Left renal pelvis (tissue), 4 donors: Measurements from ENCODE around the gene PLP2. TPM values are rescaled to one million over a fixed set of nuclear protein-coding genes. Genes with fewer than 3 reads are reported as not detected.
"Not testable (repeated sequence)": the region's sequence is repeated elsewhere in the genome, so short reads cannot be mapped to it uniquely, and the experiment has no call there.

Experiments used
- DNase-seq, 4 donors: peaks; one replicate each; pipeline ENCODE4 v3.0.0-alpha.2; 2013; ENCODE audit warnings: low read depth in 4 of 4, low spot score in 3 of 4
- polyA plus RNA-seq, 4 donors: library from polyadenylated mRNA; unstranded; fragments of 120-200 nt; gene quantifications; one replicate each; pipeline ENCODE4 v1.2.1, GENCODE V29; 2013; ENCODE audit not compliant: insufficient read length in 4 of 4

Gene PLP2
- 10 to 100 TPM; 14.8 to 42.3 (median 37.5) TPM for polyA plus RNA-seq

GRCh38 chrX:49171752-49172279, at the start of gene PLP2:
Gene PLP2 (plus strand): TSS chrX:49171898. CDS start chrX:49172001, 103 bp downstream.
- no peak for DNase-seq

DNA sequence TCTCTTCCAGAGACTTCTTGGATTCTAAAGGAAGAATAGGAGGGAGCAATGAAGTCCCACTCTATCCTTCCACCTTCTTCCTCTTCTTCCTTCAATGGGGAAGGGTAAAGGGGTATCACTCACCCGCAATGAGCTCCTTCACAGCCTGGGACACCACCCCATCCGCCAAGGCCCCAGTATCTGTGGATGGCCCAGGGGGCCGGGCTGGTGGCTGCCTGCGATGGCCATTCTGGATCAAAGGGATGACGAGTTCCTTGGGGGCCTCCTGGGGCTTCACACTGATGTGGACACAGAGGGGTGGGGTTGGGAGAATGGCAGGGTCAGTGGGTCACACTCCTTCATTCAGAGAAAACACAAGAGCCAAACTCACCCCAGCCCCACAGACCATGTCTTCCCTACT, 49.2 kb upstream of the PLP2 start:
- DNase-seq = no peak

DNA sequence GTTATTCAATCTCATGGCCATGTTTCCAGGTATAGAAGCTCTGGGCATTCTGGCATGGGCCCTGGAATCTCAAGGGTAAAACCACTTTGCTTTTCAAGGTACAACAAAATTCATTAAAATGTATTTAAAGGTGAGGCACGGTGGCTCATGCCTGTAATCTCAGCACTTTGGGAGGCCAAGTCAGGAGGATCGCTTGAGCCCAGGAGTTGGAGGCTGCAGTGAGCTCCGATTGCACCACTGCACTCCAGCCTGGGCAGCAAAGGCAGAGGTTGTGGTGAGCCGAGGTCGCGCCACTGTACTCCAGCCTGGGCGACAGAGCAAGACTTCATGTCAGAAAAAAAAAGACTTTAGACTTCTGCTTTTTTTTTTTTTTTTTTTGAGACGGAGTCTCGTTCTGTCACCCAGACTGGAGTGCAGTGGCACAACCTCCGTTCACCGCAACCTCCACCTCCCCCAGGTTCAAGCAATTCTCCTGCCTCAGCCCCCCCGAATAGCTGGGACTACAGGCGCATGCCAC, 43.9 kb upstream of the PLP2 start:
- DNase-seq = not testable (repeated sequence)

GRCh38 chrX:49129427-49129826, 42.3 kb upstream of the PLP2 start:
- DNase-seq = no peak

DNA sequence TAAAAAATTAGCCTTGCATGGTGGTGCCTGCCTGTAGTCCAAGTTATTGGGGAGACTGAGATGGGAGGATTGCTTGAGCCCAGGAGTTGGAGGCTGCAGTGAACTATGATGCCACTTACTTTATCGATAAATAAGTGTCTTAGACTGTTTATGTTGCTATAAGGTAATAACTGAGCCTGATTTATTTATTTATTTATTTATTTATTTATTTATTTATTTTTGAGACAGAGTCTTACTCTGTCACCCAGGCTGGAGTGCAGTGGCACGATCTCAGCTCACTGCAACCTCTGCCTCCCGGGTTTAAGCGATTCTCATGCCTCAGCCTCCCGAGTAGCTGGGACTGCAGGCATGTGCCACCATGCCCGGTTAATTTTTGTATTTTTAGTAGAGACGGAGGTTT, 39.4 kb upstream of the PLP2 start:
- not testable (repeated sequence) for DNase-seq

DNA sequence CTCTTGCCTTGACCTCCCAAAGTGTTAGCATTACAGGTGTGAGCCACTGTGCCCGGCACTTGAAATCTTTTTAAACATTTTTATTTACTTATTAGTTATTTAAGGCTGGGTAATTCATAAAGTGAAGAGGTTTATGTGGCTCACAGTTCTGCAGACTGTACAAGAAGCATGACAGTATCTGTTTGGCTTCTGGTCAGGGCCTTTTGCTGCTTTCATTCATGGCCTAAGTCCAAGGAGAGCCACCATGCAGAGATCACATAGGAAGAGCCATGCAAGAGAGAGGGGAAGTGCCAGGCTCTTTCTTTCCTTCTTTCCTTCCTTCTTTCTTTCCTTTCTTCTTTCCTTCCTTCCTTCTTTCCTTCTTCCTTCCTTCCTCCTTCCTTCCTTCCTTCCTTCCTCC, 37.9 kb upstream of the PLP2 start:
- no peak for DNase-seq

DNA sequence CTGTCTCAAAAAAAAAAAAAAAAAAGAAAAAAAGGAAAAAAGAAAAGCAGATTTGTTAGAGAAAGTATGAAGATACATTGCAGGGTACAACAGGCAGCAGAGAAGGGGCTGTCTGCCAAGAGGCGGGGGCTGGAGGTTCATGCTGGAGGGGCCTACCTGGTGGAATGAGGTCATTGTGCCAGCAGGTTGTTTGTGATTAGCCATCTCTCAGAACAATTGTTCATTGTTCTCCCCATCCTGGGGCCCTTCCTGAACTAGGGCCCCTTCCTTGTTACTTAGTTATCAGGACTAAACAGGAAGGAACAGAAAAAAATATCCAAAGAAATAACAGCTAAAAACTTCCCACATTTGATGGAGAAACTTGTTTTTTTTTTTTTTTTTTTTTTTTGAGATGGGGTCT, 34.2 kb upstream of the PLP2 start:
- no peak for DNase-seq

GRCh38 chrX:49139713-49140112, 32.0 kb upstream of the PLP2 start:
- no peak for DNase-seq

DNA sequence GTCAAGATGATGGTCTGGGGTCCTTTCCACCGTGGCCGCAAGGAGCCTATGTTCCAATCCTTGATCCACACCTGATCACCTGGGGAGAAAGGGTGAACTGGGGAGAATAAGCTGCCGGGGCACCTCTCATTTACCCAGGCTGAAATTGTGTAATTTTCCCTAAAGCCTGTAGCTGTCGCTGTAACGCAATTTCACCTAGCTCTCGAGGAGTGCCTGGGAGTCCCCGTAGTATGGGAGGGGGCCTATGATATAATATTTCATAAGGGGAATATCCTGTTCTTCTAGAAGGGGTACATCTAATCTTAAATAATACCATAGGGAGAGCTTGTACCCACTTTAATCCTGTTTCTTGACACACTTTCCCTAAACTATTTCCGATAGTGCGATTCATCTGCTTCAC, 29.4 kb upstream of the PLP2 start:
- not testable (repeated sequence) for DNase-seq

- not testable (repeated sequence) for DNase-seq
Observed at GRCh38 chrX:49143154-49143553, 28.5 kb upstream of the PLP2 start.

GRCh38 chrX:49147282-49147681, 24.4 kb upstream of the PLP2 start:
- no peak for DNase-seq

- DNase-seq = no peak
Observed at GRCh38 chrX:49147936-49148335, 23.8 kb upstream of the PLP2 start.

DNA sequence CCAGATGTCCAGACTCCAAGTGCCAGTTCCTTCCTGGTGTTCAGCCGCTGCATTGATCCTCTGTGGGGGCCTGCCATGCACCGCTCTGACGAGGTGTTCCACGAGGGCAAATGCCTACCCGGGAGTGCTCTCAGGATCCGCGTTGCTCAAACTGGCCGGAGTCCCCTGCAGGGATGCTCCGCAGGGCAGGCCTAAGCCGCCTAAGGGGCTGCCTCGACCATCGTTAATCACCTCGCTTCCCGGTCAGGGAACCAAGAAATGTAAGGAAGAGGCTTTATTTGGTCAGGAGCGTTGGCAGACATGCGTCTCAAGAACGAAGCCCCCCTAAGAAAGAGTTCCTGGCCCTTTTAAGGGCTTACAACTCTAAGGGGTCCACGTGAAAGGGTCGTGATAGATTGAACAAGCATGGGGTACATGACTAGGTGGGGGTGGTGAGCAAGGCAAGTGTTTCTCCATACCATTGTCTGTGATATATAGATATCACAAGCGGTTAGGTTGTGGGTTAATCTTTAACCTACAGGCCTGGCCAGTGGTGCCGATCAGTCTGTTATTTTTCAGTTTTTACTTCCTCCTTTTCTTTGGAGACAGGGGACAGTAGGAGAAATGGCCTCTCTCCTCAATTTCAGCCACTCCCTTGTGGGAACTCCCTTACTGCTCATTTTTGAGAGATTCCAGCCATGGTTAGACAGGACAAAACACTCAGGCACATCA, 23.2 kb upstream of the PLP2 start:
- DNase-seq = not testable (repeated sequence)

- DNase-seq = not testable (repeated sequence)
Observed at GRCh38 chrX:49149291-49149690, 22.4 kb upstream of the PLP2 start.

DNA sequence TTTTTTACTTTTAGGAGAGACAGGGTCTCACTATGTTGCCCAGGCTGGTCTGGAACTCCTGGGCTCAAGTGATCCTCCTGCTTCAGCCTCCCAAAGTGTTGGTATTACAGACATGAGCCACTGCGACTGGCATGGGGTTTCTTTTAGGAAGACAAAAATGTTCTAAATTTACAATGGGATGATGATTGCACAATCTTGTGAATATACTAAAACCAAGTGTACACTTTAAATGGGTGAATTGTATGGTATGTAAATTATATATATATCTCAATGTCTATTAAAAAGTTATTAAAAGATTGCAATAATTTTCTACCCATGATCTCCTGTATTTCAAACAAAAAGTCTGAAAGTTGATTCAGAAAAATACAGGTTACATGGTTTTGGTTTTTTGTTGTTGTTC, 18.2 kb upstream of the PLP2 start:
- DNase-seq = no peak

- no peak for DNase-seq
Observed at GRCh38 chrX:49155243-49155899, 16.3 kb upstream of the PLP2 start.

DNA sequence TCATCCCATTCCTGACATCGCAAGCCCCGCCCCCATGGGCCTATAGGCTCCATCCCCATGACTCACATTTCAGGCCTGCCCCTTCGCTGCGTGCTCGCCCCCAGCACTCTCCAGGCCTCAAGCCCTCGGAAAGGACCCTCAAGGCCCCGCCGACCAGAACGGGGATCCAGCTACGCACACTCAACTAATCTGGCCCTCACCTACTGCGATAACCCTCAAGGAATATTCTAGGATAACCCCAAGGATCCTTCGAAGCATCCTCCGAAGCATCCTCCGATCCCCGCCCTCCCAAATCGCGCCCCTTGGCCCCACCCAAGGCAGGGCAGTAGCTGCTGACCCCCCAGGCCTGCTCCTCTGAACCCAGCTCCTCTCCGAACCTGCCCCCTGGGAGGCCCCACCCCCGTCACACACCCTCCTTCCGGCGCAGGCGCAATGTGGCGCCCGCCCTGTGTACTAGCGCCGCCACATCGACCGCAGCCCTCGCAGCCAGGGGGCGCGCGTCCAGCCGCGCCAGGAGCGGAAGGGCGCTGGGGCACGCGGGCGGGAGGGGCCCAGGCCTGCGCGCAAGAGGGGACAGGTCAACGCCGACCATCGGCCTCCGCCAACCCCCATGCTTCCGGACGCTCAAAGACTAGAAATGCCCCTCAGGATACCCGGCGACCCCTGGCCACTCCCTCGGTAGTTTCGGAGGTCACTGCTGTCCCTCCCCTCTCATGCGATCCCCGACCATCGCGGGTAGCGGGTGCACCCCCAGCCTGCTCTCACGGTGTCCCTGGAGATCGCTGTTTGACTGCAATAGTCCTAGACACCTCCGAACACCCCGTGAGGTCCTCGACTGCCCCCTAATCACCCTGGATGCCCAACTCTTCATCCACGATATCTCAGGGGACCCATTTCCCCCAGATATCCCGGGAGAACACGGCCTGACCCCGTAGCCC, 15.5 kb upstream of the PLP2 start:
- peak in 2 of 4 donors; percentile 60 to 65 for DNase-seq

GRCh38 chrX:49157194-49157593, 14.5 kb upstream of the PLP2 start:
- no peak for DNase-seq

- no peak for DNase-seq
Observed at GRCh38 chrX:49160908-49161307, 10.8 kb upstream of the PLP2 start.

DNA sequence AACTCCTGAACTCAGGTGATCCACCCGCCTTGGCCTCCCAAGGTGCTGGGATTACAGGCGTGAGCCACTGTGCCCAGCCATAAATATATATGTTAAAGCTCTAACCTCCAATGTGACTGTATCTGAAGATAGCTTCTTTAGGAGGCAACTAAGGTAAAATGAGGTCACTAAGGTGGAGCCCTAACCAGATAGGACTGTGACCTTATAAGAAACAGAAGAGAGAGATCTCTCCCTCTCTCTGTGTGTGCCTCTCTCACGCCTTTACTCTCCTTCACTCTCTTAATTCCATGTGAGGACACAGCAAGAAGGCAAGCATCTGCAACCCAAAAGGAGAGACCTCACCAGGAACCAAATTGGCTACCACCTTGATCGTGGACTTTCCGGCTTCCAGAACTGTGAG, 10.1 kb upstream of the PLP2 start:
- DNase-seq = no peak

DNA sequence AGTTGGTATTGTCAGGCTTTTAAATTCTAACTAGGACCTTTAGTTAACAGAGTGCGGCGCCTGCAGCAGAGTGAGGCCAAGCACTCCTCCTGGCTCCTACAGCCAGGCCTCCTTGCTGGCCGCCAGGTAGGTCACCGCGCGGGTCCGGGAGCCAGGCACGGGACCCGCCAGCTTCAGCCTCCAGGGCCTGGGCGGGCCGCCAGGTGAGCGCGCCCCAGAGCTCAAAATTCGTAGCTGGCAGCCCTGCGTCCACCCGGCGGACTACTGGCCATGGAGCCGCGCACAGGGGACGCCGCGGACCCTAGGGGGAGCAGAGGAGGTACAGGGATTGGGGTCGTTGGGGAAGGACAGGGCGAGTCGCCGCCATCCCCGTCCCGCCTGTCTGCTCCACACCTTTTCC, 9.1 kb upstream of the PLP2 start, which contains the start of gene MAGIX:
MAGIX (plus strand) TSS at position 139 of the 400 bp plus-strand sequence; CDS start at position 271, 132 bp downstream.
- DNase-seq = no peak
